Activated naive CD8-positive, alpha-beta T cell (primary cell): ENCODE results near the gene CHST14.

Experiments
- H3K27ac Mint-ChIP-seq: one replicate; pipeline ENCODE4 v1.8.0; 2021; ENCODE audit warnings: mixed read lengths
- H3K27me3 Mint-ChIP-seq: one replicate; pipeline ENCODE4 v1.8.0; 2021; ENCODE audit warnings: mixed read lengths
- H3K36me3 Mint-ChIP-seq: one replicate; pipeline ENCODE4 v1.8.0; 2021; ENCODE audit warnings: mixed read lengths
- H3K4me1 Mint-ChIP-seq: one replicate; pipeline ENCODE4 v1.8.0; 2021; ENCODE audit warnings: low read depth, mixed read lengths
- H3K4me3 Mint-ChIP-seq: one replicate; pipeline ENCODE4 v1.8.0; 2021; ENCODE audit warnings: mild to moderate bottlenecking, mixed read lengths
- H3K9me3 Mint-ChIP-seq: one replicate; pipeline ENCODE4 v1.8.0; 2021; ENCODE audit warnings: low read depth, mixed read lengths

Gene CHST14

GRCh38 chr15:40487816-40488682 is 17.3 kb downstream of the CHST14 start:
- no peaks in the 10 kb centered on the region for H3K27me3 Mint-ChIP-seq
- no peaks in the 10 kb centered on the region for H3K36me3 Mint-ChIP-seq

GRCh38 chr15:40489274-40490175 is 18.7 kb downstream of the CHST14 start:
- no peaks in the 10 kb centered on the region for H3K27me3 Mint-ChIP-seq
- peaks cover 22% of the 10 kb centered on the region for H3K4me1 Mint-ChIP-seq
- no peak overlapping the region for H3K4me3 Mint-ChIP-seq
- no peak overlapping the region for H3K27ac Mint-ChIP-seq
- no peaks in the 10 kb centered on the region for H3K36me3 Mint-ChIP-seq
- H3K9me3 Mint-ChIP-seq = no peaks in the 10 kb centered on the region

More at GRCh38 chr15:40487816-40488682, 17.3 kb downstream of the CHST14 start:
- Mint-ChIP-seq H3K4me1 (peaks cover 7% of the 10 kb centered on the region), H3K4me3 (no peak overlapping the region), H3K9me3 (no peaks in the 10 kb centered on the region), H3K27ac (no peak overlapping the region)

GRCh38 chr15:40493089-40493840 is 22.5 kb downstream of the CHST14 start:
- Mint-ChIP-seq H3K4me1 (peaks cover 36% of the 10 kb centered on the region), H3K36me3 (no peaks in the 10 kb centered on the region), H3K27ac (peak overlapping the region; percentile 64), H3K4me3 (peak overlapping the region; percentile 8), H3K27me3 (no peaks in the 10 kb centered on the region), H3K9me3 (no peaks in the 10 kb centered on the region)

- Mint-ChIP-seq H3K27ac (no peak overlapping the region), H3K36me3 (no peaks in the 10 kb centered on the region), H3K4me3 (no peak overlapping the region), H3K27me3 (no peaks in the 10 kb centered on the region), H3K4me1 (peaks cover 36% of the 10 kb centered on the region), H3K9me3 (no peaks in the 10 kb centered on the region)
Observed at GRCh38 chr15:40495516-40495915, 24.7 kb downstream of the CHST14 start.

- Mint-ChIP-seq H3K36me3 (no peaks in the 10 kb centered on the region), H3K4me1 (peaks cover 30% of the 10 kb centered on the region), H3K9me3 (no peaks in the 10 kb centered on the region), H3K4me3 (no peak overlapping the region), H3K27ac (peak overlapping the region; percentile 16), H3K27me3 (peaks cover 4% of the 10 kb centered on the region)
Observed at GRCh38 chr15:40498418-40498817, 27.6 kb downstream of the CHST14 start.

GRCh38 chr15:40498891-40499290 is 28.1 kb downstream of the CHST14 start:
- peaks cover 4% of the 10 kb centered on the region for H3K27me3 Mint-ChIP-seq
- H3K4me1 Mint-ChIP-seq = peaks cover 25% of the 10 kb centered on the region
- H3K36me3 Mint-ChIP-seq = no peaks in the 10 kb centered on the region
- no peak overlapping the region for H3K27ac Mint-ChIP-seq
- no peaks in the 10 kb centered on the region for H3K9me3 Mint-ChIP-seq
- H3K4me3 Mint-ChIP-seq = no peak overlapping the region

GRCh38 chr15:40499931-40500330 is 29.1 kb downstream of the CHST14 start:
- H3K4me1 Mint-ChIP-seq = peaks cover 15% of the 10 kb centered on the region
- no peaks in the 10 kb centered on the region for H3K9me3 Mint-ChIP-seq
- peaks cover 4% of the 10 kb centered on the region for H3K27me3 Mint-ChIP-seq
- H3K36me3 Mint-ChIP-seq = no peaks in the 10 kb centered on the region
- no peak overlapping the region for H3K27ac Mint-ChIP-seq
- no peak overlapping the region for H3K4me3 Mint-ChIP-seq

- peaks cover 7% of the 10 kb centered on the region for H3K27me3 Mint-ChIP-seq
- no peak overlapping the region for H3K4me3 Mint-ChIP-seq
- H3K27ac Mint-ChIP-seq = peak overlapping the region; percentile 50
- no peaks in the 10 kb centered on the region for H3K9me3 Mint-ChIP-seq
- peaks cover 10% of the 10 kb centered on the region for H3K4me1 Mint-ChIP-seq
- no peaks in the 10 kb centered on the region for H3K36me3 Mint-ChIP-seq
Observed at GRCh38 chr15:40500568-40501330, 30.0 kb downstream of the CHST14 start.

- no peaks in the 10 kb centered on the region for H3K9me3 Mint-ChIP-seq
- no peaks in the 10 kb centered on the region for H3K36me3 Mint-ChIP-seq
- H3K27ac Mint-ChIP-seq = no peak overlapping the region
- peaks cover 10% of the 10 kb centered on the region for H3K4me1 Mint-ChIP-seq
- H3K4me3 Mint-ChIP-seq = no peak overlapping the region
- peaks cover 9% of the 10 kb centered on the region for H3K27me3 Mint-ChIP-seq
Observed at GRCh38 chr15:40501487-40501886, 30.7 kb downstream of the CHST14 start.

GRCh38 chr15:40506964-40507571 is 36.3 kb downstream of the CHST14 start:
- no peaks in the 10 kb centered on the region for H3K36me3 Mint-ChIP-seq
- H3K27me3 Mint-ChIP-seq = peaks cover 36% of the 10 kb centered on the region
- peak overlapping the region; percentile 6 for H3K4me3 Mint-ChIP-seq
- H3K4me1 Mint-ChIP-seq = peaks cover 23% of the 10 kb centered on the region
- no peaks in the 10 kb centered on the region for H3K9me3 Mint-ChIP-seq
- H3K27ac Mint-ChIP-seq = no peak overlapping the region

- Mint-ChIP-seq H3K36me3 (no peaks in the 10 kb centered on the region), H3K4me1 (peaks cover 26% of the 10 kb centered on the region), H3K27me3 (peaks cover 40% of the 10 kb centered on the region), H3K27ac (no peak overlapping the region), H3K9me3 (no peaks in the 10 kb centered on the region), H3K4me3 (no peak overlapping the region)
Observed at GRCh38 chr15:40508216-40508615, 37.4 kb downstream of the CHST14 start.

DNA sequence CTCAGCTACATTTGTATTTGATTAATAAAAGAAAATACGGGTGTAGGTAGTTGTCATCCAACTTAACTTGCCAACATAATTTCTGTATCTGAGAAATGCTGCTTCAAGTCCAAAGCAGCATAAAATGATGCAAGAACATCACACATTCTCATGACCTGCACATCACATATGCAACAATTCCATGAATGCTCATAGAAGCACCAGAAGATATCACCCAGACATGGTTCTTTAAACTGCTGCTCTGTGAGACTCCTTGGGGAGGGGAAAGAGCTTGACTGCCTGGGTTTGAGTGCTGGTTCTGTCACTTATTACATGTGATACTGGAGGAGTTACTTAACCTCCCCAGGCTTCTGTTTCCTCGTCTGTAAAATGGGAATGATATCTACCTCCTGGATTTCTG is 39.4 kb downstream of the CHST14 start:
- Mint-ChIP-seq H3K9me3 (no peaks in the 10 kb centered on the region), H3K27me3 (peaks cover 40% of the 10 kb centered on the region), H3K27ac (no peak overlapping the region), H3K36me3 (no peaks in the 10 kb centered on the region), H3K4me3 (peak overlapping the region; percentile 83), H3K4me1 (peaks cover 26% of the 10 kb centered on the region)

DNA sequence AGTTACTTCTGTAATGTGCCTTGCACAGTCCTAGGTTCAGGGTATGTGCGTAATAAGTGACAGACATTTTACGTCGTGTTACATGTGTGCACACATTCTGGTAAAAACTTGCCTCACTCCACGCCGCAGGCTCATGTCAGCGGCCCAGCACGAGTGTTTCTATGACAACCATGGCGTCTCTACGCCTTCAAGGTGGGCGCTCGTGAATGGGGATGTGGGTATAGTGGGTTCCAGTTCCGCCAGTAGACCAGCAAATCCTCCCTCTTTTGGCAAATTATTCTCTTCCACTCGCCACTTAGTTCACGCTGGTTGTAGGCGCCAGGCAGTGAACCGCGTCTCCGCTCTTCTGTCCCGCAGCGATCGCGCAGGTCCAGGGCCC is 40.3 kb downstream of the CHST14 start:
- peaks cover 26% of the 10 kb centered on the region for H3K4me1 Mint-ChIP-seq
- peaks cover 40% of the 10 kb centered on the region for H3K27me3 Mint-ChIP-seq
- no peak overlapping the region for H3K27ac Mint-ChIP-seq
- no peaks in the 10 kb centered on the region for H3K36me3 Mint-ChIP-seq
- H3K4me3 Mint-ChIP-seq = peak overlapping the region; percentile 83
- no peaks in the 10 kb centered on the region for H3K9me3 Mint-ChIP-seq
